Stimulated activated CD4-positive, alpha-beta T cell treated with anti-CD3 and anti-CD28 coated beads, TNF-alpha, amount 100 ng/mL, for 4 hours (primary cell): Measurements from ENCODE around the gene CKAP2L.

ENCODE experiments used
- DNase-seq, 3 experiments: peaks; one replicate each; pipeline ENCODE4 v3.0.0-alpha.2; 2020; ENCODE audit warnings: low read depth in 3 of 3

The CKAP2L gene

GRCh38 chr2:112762276-112762675, 2.1 kb downstream of the CKAP2L start:
- DNase-seq: no peak

DNA sequence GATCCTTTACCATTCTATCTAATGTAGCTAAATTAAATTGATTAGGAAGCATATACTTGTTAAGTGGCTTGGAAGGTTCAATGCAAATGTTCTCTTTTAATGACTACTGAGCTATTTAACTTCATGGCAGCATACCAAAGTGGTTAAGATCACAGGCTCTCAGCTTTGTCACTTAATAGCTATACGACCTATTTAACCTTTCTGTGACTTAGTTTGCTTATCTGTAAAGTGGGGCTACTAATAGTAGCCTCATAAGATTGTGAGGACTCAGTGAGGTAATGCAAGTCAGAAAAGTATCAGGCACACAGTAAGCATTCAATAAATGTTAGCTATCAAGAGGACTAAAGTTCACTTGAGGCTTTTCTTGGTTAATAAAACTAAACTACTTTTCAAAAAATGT, 4.3 kb downstream of the CKAP2L start:
- DNase-seq: no peak

DNA sequence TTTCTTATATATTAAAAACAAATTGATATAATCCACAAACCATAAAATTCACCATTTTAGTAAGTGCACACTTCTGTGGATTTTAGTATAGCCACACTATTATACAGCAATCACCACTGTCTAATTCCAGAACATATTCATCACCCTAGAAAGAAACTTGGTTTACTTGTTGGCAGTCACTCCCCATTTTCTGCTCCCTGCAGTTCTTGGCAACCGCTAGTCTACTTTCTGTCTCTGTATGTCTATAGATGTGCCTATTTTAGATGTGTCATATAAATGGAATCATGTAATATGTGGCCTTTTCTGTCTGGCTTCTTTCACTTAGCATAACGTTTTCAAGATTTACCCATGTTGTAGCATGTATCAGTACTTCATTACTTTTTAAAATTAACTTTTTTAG, 5.7 kb downstream of the CKAP2L start:
- DNase-seq: no peak

- no peak for DNase-seq
Measured at GRCh38 chr2:112757265-112757664, 7.1 kb downstream of the CKAP2L start.

GRCh38 chr2:112756207-112756606, 8.2 kb downstream of the CKAP2L start:
- DNase-seq: no peak

GRCh38 chr2:112755444-112755843, 9.0 kb downstream of the CKAP2L start:
- DNase-seq: no peak

- DNase-seq: no peak
Measured at GRCh38 chr2:112754564-112754963, 9.8 kb downstream of the CKAP2L start.

- DNase-seq: no peak
Measured at GRCh38 chr2:112752667-112753066, 11.7 kb downstream of the CKAP2L start.

DNA sequence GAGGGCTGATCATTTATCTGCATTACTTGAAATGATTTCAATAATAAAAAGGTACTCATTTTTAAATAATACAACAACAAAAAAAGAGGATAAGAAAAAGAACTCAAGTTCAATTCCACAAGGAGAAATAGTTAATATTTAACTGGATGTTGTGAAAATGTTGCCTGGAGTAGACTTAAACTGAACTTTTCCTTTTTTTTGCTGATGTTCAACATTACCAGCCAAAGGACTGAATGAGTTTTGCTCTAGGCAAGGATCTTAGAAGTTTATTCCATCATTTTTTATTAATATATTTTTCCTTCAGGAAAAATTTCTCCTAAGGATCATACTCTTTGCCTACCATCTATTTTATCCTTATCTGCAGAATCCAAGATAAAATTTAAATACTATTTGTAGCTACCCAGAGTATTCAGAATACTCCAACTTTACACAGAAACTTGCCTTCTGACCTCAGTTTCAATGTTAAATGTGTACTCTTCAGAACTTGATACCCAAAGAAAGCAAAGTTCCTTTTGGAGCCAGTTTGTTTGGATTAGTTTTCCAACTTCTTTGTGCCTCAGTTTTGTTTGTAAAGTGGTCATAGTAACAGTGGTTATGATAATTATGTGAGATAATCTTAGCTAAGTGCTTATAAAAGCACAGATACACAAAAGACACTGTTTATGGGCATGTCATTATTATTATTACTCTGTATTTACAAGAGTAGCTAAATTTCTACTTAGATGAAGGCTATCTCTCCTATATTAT, 12.8 kb downstream of the CKAP2L start:
- DNase-seq: no peak

DNA sequence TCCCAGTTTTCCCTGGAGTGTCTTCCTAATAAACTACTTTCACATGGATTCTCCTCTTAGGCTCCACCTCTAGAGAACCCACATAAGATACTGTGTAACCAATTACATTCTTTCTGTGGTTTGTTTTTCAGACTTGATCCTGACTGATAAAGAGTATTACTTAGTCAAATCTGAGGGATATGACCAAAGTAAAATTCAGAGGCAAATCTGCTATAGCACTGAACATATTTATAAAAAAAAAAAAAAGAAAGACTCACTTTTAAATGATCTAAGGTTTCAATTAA, 13.9 kb downstream of the CKAP2L start:
- DNase-seq: no peak

DNA sequence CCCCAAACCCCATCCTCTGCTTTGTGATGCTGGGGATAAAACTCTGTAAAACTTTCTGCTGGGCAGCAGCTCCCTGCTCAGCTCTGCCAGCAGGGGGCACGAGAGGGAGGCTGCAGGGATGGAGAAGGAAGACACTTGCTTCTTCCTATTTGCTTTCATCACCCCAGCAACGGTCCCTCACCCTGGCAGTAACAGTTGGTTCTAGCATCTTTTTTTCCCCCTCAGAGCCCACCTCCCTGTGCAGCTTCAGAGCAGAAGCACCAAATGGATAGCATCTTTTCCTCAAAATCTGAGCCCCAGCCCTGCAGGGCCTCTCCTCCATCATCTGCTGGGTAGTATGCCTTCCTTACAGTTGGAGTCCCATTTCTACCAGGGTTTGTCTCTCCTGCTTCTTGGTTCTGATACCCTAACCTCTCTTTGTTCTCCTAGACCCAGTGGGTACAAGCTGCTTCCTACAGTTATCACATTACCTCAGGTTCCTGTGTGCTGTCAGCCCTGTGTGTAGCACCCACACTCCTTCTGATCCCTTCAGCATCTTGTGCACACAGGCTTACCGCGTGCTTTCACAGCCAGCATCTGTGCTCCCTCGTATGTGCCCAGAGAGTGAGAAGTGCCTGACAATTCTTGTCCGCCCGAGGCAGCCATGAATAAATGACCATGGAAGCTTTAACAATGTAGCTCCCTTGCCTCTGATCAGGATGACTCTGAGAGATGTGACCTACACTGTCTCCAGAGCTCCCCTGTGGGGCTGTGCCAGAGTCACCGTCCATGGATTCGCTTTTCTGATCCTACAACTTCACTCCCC, 14.5 kb downstream of the CKAP2L start:
- peak; percentile 67 to 69 (median 68) for DNase-seq

DNA sequence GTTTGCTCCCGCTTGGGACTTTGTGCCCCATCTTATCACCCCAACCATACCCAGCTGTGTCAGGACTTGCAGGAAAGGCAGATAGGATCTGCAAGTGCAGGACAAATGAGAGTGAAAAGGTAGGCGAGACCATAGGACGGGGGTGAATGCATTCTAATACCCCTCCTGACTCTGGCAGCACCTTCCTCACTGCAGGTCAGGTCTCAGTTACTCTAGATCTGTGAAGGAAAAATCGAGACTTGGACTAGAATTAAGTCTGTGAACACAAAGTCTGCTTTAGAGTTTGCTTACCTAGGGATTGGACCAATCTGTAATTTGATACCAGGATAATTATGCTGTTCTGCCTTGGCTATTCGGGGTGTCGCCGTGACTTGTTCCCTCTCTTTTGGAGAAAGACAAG, 23.9 kb downstream of the CKAP2L start:
- DNase-seq: no peak

DNA sequence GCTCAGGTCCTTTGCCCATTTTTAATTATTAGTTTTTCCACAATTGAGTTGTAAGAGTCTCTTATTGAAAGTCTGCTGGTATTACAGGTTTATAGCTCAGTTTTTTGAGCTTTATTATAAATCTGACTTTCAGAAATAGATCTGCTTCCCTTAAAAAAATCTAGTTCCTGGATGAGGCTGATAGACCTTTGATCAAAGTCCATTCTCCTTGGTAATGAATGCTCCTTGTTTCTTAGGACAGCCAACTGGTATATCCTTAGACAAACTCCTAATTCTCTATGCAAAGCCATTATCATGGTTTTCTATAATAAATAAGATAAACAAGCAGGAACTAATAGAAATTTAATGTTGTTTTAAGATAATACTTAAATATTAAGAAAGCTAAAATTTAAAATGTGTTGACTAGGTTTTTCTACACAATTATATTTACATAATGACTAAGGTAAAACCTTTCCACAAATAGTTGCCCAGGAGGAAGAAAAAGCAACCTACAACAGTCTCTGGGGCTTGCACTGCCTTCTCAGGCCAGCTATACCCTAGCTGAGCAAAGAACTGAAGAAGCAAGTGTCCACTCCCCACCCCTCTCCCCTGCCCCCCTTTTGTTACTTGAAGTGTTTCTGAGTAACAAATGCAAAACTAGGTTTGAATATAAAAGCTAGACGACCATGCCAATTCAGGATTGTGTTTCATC, 26.7 kb downstream of the CKAP2L start:
- DNase-seq: no peak

DNA sequence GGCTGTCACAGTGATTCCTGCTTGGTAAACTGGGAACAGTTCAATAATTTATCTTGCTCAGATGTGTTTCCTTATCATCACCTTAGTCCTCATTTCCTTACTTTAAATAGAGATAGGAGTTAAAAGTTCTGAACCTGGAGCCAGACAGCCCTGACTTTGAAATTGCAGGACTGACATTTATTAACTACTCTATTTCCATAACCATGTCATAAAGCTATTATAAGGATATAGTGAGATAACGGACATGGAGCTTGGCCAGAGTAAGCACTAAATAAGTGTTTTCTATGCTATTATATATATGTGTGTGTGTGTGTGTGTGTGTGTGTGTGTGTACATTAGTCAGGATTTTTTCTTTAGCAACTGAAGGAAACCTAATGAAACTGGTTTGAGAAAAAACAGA, 30.5 kb downstream of the CKAP2L start:
- DNase-seq: no peak

DNA sequence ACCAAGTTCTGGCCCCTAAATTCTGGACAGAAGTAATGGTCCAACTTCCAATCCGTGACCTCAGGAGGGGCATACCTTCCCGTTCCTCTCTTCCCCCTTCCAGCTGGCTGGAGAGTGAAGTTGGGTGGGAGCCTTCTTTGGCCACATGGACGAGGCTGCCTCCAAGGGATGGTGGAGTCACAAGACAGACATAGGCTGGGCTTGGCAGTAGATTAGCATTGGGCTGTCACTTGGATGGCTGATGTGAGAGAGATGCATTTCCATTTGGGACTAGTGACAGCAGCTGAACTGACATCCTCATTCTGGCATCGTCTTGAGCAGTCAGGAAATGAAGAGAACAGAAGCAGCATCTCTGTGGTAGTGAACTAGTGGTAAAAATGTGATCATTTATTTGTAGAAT, 31.0 kb downstream of the CKAP2L start:
- DNase-seq: no peak

- no peak for DNase-seq
Measured at GRCh38 chr2:112731479-112731878, 32.9 kb downstream of the CKAP2L start.

DNA sequence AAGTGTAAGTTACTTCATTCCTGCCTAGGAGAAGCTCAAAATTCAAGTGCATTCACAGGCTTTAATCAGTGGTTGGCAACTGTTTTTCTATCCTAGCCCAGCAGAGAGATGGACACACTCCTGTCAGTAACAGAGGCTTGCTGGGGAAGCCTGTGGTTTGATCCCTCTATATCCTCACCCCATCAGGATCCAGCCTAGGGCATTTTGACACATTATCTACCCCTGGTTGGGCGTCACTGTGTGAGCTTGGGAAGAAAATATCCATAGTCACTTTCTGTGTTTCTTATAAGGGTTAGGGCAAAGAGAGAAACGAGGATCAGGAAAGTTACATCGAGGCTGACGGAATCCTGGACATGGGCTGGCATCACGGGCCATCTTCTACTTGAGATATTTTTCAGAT, 33.6 kb downstream of the CKAP2L start:
- no peak for DNase-seq

- DNase-seq: no peak
Measured at GRCh38 chr2:112730216-112730615, 34.2 kb downstream of the CKAP2L start.

- DNase-seq: no peak
Measured at GRCh38 chr2:112728378-112729175, 35.8 kb downstream of the CKAP2L start.

DNA sequence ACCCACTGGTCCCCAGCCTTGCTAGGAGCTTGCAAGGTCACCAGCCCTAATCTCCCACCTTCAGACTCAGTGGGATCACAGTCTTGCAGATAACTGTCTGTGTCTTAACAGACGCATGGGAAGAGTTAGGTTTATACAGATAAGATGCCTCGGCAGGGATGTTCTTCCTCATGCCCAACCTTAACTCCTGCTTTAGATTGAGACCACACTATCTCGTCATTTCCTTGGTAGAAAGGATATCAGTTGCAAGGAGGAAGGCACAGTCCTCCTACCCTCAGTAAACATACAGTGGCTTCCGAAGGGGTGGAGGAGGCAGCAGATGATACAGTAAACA, 36.4 kb downstream of the CKAP2L start:
- no peak for DNase-seq

- no peak for DNase-seq
Measured at GRCh38 chr2:112727276-112728028, 37.0 kb downstream of the CKAP2L start.
